NK-92 treated with Interleukin-12 subunit alpha and Interleukin-12 subunit beta, amount 100 ng/mL, for 24 hours (cell line): ENCODE data around the gene TBC1D22B.
"Not testable (repeated sequence)": the region's sequence is repeated elsewhere in the genome, so short reads cannot be mapped to it uniquely, and the experiment has no call there.

ENCODE experiments used
- DNase-seq: peaks from one replicate; lab custom pipeline; 2025; lab: John Stamatoyannopoulos, UW

TBC1D22B gene

GRCh38 chr6:37321516-37322415 is 64.2 kb downstream of the TBC1D22B start:
- DNase-seq: no peak

- no peak for DNase-seq
These were observed 66.0 kb downstream of the TBC1D22B start for GRCh38 chr6:37323580-37323979.

GRCh38 chr6:37324131-37325033 is 66.8 kb downstream of the TBC1D22B start:
- no peak for DNase-seq

- DNase-seq: not testable (repeated sequence)
These were observed 72.8 kb downstream of the TBC1D22B start for GRCh38 chr6:37330345-37330744.

GRCh38 chr6:37331047-37331446 is 73.5 kb downstream of the TBC1D22B start:
- no peak for DNase-seq

- DNase-seq: no peak
These were observed 75.3 kb downstream of the TBC1D22B start for GRCh38 chr6:37332894-37333293.

- no peak for DNase-seq
These were observed 76.5 kb downstream of the TBC1D22B start for GRCh38 chr6:37334047-37334446.

GRCh38 chr6:37338317-37338716 is 80.7 kb downstream of the TBC1D22B start:
- not testable (repeated sequence) for DNase-seq

- DNase-seq: no peak
These were observed 81.2 kb downstream of the TBC1D22B start for GRCh38 chr6:37338745-37339255.

GRCh38 chr6:37339741-37340638 is 82.4 kb downstream of the TBC1D22B start:
- DNase-seq: no peak

GRCh38 chr6:37340639-37340943 is 83.0 kb downstream of the TBC1D22B start:
- DNase-seq: no peak

GRCh38 chr6:37343248-37343647 is 85.7 kb downstream of the TBC1D22B start:
- DNase-seq: no peak

GRCh38 chr6:37344308-37344707 is 86.7 kb downstream of the TBC1D22B start:
- DNase-seq: no peak

GRCh38 chr6:37345804-37346203 is 88.2 kb downstream of the TBC1D22B start:
- not testable (repeated sequence) for DNase-seq

- no peak for DNase-seq
These were observed 89.6 kb downstream of the TBC1D22B start for GRCh38 chr6:37347177-37347576.

- DNase-seq: no peak
These were observed 90.1 kb downstream of the TBC1D22B start for GRCh38 chr6:37347670-37348111.

GRCh38 chr6:37351027-37351426 is 93.5 kb downstream of the TBC1D22B start:
- no peak for DNase-seq

- no peak for DNase-seq
These were observed 94.8 kb downstream of the TBC1D22B start for GRCh38 chr6:37352384-37352783.

GRCh38 chr6:37353761-37354525 is 96.4 kb downstream of the TBC1D22B start, which contains the start of gene RNF8:
Gene RNF8, plus strand, starts transcription at chr6:37353983. Its CDS starts 182 bp downstream, at chr6:37354165.
- DNase-seq: peak; percentile 80

- no peak for DNase-seq
These were observed 97.2 kb downstream of the TBC1D22B start for GRCh38 chr6:37354526-37355384.
